NCI-H1436 treated with DMSO at 0.1 percent for 48 hours (cell line): ENCODE data around the gene RGPD5.
"Not testable (repeated sequence)": the region's sequence is repeated elsewhere in the genome, so short reads cannot be mapped to it uniquely, and the experiment has no call there.

Source experiments
- DNase-seq: peaks from one replicate; lab custom pipeline; 2025; lab: John Stamatoyannopoulos, UW

RGPD5 gene

DNA sequence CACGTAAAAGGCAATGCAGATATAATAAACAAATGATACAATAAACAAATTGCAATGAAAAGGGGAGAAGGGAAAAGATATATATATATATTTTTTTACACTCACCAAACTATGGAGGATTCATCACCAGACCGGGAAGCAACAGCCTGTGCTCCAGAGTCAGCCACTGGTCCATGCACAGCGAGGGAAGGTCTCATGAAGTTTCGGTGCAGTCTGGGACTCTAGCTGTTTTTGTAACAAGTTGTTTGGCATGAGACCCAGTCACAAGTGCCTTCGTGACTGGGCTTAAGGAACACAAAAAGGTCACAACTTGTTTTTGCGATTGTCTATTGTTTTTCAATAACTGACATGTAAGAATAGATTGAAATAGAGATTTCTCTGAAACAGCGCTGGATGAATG, 99.6 kb downstream of the RGPD5 start:
- DNase-seq, result not testable (repeated sequence)

GRCh38 chr2:109894141-109894540, 100.0 kb downstream of the RGPD5 start:
- not testable (repeated sequence) for DNase-seq

GRCh38 chr2:109895090-109895869, 101.2 kb downstream of the RGPD5 start:
- not testable (repeated sequence) for DNase-seq

- not testable (repeated sequence) for DNase-seq
Measured at GRCh38 chr2:109896212-109896611, 102.1 kb downstream of the RGPD5 start.

- DNase-seq, result not testable (repeated sequence)
Measured at GRCh38 chr2:109897769-109898461, 103.8 kb downstream of the RGPD5 start.

- not testable (repeated sequence) for DNase-seq
Measured at GRCh38 chr2:109898462-109899336, 104.6 kb downstream of the RGPD5 start, which contains the start of gene LIMS3. LIMS3 (plus strand) TSS chr2:109898688; CDS start chr2:109898729, 41 bp downstream.

- DNase-seq, result not testable (repeated sequence)
Measured at GRCh38 chr2:109905796-109906195, 111.7 kb downstream of the RGPD5 start.
